HG02642 (cell line): Measurements from ENCODE around the gene SERPINI1.

Source experiments
- ATAC-seq: cut with Tn5 transposase; IDR thresholded peaks from one replicate; pipeline ENCODE4 v1.9.1; 2021; ENCODE audit warnings: mild to moderate bottlenecking; ENCODE audit not compliant: unreplicated experiment, poor library complexity

SERPINI1 gene

GRCh38 chr3:167872941-167873340 is 137.4 kb downstream of the SERPINI1 start:
- no peak for ATAC-seq

DNA sequence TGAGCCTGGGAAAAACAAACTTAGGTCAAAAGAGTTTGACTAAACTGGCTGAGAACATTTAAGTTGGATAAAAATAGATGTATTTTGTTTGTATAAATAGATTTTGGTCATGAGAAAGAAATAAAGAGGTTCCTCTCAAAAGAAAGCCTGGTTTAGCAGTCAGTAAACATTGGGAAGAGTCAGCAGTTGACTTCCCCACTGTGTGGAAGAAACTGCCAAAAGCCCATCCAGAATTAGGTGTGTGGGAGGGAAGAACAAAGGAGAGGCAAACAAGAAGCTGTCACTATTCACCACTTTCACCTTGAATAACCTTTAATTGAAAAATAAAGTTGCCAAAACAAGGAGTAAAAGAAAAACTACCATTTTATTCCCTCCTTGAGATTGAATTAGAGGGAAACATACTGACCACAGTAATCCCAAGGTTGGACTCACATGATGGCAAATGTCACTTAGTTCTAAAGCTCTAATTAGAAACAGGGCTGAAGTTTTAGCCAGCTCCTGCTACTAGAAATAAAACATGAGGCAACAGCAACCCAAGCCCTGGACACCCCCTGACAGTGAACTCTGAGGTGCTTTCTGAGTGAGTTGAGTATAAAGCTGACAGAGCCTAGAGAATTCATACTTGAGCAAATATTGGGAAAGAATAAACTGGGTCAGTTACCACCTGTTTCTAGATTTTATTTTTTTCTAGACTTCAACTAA is 139.3 kb downstream of the SERPINI1 start:
- no peak for ATAC-seq
